ENCODE results near the gene CRYBG2. TPM values are rescaled to one million over a fixed set of nuclear protein-coding genes. Genes with fewer than 3 reads are reported as not detected.

Gene CRYBG2
- total and polyA plus RNA-seq, 2 of the 13 experiments (the other 11 are each of a cell fraction or from before 2014, with no cell fraction given): 1.3 to 2.9 TPM

DNA sequence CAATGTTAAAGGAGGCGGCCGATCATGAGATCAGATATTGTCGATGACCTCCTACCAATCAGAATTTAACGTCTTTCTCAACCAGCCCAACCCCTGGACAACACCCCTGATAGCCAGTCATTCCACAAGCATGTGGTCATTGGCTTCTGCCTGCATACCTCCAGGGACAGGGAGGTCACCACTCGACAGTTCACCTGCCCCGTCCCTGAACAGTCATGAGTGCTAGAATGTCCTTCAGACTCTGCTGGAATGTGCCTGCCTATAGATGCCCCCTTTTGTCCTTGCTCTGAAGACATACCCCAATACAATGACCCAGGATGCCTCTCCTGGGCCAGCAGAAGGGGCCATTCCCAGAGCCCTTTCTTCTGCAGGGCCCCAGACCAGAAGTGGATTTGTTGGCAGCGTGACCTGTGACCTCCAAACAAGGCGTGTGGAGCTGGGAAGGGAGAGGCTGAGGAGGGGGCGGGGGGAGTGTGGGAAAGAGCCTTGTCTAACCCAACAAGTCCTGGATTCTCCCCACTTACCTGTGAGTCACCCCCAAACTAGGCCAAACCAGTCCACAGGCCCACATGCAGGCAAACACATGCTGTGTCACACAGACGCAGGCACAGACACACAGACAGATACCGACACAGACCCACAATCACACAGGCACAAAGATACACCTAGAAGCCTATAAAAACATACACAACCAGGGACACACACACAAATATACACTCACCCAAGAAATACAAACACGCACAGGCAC, 2.2 kb downstream of the CRYBG2 start (continued):
- TF ChIP-seq ELF4 (CRISPR knock-in tag; IDR thresholded peaks at IDR 0.05; ENCODE audit: borderline replicate concordance): no peak
- TF ChIP-seq HMG20A (CRISPR knock-in tag; IDR thresholded peaks at IDR 0.05; ENCODE audit: borderline replicate concordance): 0 out of 2 replicates have a peak, but pooled peaks have one; percentile 28
- TF ChIP-seq THAP11 (CRISPR knock-in tag; IDR thresholded peaks at IDR 0.05): peak; percentile 61
- TF ChIP-seq, protein P1, sequence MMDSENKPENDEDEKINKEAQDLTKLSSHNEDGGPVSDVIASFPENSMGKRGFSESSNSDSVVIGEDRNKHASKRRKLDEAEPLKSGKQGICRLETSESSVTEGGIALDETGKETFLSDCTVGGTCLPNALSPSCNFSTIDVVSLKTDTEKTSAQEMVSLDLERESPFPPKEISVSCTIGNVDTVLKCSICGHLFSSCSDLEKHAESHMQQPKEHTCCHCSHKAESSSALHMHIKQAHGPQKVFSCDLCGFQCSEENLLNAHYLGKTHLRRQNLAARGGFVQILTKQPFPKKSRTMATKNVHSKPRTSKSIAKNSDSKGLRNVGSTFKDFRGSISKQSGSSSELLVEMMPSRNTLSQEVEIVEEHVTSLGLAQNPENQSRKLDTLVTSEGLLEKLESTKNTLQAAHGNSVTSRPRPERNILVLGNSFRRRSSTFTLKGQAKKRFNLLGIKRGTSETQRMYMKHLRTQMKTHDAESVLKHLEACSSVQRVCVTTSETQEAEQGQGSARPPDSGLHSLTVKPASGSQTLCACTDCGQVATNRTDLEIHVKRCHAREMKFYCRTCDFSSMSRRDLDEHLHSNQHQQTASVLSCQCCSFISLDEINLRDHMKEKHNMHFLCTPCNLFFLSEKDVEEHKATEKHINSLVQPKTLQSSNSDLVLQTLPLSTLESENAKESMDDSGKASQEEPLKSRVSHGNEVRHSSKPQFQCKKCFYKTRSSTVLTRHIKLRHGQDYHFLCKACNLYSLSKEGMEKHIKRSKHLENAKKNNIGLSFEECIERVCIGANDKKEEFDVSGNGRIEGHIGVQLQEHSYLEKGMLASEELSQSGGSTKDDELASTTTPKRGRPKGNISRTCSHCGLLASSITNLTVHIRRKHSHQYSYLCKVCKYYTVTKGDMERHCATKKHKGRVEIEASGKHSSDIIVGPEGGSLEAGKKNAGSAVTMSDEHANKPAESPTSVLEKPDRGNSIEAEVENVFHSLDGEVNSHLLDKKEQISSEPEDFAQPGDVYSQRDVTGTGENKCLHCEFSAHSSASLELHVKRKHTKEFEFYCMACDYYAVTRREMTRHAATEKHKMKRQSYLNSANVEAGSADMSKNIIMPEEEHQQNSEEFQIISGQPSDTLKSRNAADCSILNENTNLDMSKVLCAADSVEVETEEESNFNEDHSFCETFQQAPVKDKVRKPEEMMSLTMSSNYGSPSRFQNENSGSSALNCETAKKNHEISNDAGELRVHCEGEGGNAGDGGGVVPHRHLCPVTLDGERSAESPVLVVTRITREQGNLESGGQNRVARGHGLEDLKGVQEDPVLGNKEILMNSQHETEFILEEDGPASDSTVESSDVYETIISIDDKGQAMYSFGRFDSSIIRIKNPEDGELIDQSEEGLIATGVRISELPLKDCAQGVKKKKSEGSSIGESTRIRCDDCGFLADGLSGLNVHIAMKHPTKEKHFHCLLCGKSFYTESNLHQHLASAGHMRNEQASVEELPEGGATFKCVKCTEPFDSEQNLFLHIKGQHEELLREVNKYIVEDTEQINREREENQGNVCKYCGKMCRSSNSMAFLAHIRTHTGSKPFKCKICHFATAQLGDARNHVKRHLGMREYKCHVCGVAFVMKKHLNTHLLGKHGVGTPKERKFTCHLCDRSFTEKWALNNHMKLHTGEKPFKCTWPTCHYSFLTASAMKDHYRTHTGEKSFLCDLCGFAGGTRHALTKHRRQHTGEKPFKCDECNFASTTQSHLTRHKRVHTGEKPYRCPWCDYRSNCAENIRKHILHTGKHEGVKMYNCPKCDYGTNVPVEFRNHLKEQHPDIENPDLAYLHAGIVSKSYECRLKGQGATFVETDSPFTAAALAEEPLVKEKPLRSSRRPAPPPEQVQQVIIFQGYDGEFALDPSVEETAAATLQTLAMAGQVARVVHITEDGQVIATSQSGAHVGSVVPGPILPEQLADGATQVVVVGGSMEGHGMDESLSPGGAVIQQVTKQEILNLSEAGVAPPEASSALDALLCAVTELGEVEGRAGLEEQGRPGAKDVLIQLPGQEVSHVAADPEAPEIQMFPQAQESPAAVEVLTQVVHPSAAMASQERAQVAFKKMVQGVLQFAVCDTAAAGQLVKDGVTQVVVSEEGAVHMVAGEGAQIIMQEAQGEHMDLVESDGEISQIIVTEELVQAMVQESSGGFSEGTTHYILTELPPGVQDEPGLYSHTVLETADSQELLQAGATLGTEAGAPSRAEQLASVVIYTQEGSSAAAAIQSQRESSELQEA (CRISPR knock-in tag; IDR thresholded peaks at IDR 0.05; ENCODE audit: not compliant biosample characterization): no peak
- TF ChIP-seq ZBTB7B (CRISPR knock-in tag; IDR thresholded peaks at IDR 0.05): 0 out of 2 replicates have a peak, but pooled peaks have one; percentile 23
- TF ChIP-seq PRMT3 (CRISPR knock-in tag; IDR thresholded peaks at IDR 0.05; ENCODE audit: borderline replicate concordance, low read depth): 0 out of 2 replicates have a peak, but pooled peaks have one; percentile 52
- TF ChIP-seq RFX1 (IDR thresholded peaks at IDR 0.05): no peak
- TF ChIP-seq NCOR1 (IDR thresholded peaks at IDR 0.05; ENCODE audit: borderline replicate concordance, low read length): peak; percentile 45; the same call in 1 of the 2 replicates
- no peak for TF ChIP-seq ZNF547 (CRISPR knock-in tag; IDR thresholded peaks at IDR 0.05)
- TF ChIP-seq, protein P2, sequence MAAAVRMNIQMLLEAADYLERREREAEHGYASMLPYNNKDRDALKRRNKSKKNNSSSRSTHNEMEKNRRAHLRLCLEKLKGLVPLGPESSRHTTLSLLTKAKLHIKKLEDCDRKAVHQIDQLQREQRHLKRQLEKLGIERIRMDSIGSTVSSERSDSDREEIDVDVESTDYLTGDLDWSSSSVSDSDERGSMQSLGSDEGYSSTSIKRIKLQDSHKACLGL (CRISPR knock-in tag; IDR thresholded peaks at IDR 0.05): no peak
- TF ChIP-seq SYNCRIP (IDR thresholded peaks at IDR 0.05; ENCODE audit: insufficient read depth, low read depth, low read length): no peak
- TF ChIP-seq JUND (CRISPR knock-in tag; IDR thresholded peaks at IDR 0.05): peak; percentile 96
- no peak; a peak in 2 of 4 replicates for TF ChIP-seq EP300 (IDR thresholded peaks at IDR 0.05; ENCODE audit: low read depth in 2 of 2, low read length in 2 of 2)
- TF ChIP-seq EP300 (CRISPR knock-in tag; IDR thresholded peaks at IDR 0.05; ENCODE audit: borderline replicate concordance): peak; percentile 68; the same call in 1 of the 2 replicates
- TF ChIP-seq, protein P3, sequence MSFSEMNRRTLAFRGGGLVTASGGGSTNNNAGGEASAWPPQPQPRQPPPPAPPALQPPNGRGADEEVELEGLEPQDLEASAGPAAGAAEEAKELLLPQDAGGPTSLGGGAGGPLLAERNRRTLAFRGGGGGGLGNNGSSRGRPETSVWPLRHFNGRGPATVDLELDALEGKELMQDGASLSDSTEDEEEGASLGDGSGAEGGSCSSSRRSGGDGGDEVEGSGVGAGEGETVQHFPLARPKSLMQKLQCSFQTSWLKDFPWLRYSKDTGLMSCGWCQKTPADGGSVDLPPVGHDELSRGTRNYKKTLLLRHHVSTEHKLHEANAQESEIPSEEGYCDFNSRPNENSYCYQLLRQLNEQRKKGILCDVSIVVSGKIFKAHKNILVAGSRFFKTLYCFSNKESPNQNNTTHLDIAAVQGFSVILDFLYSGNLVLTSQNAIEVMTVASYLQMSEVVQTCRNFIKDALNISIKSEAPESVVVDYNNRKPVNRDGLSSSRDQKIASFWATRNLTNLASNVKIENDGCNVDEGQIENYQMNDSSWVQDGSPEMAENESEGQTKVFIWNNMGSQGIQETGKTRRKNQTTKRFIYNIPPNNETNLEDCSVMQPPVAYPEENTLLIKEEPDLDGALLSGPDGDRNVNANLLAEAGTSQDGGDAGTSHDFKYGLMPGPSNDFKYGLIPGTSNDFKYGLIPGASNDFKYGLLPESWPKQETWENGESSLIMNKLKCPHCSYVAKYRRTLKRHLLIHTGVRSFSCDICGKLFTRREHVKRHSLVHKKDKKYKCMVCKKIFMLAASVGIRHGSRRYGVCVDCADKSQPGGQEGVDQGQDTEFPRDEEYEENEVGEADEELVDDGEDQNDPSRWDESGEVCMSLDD (CRISPR knock-in tag; IDR thresholded peaks at IDR 0.05; ENCODE audit: borderline replicate concordance): peak; percentile 66; the same call in 1 of the 2 replicates
- TF ChIP-seq SOX5 (CRISPR knock-in tag; IDR thresholded peaks at IDR 0.05; ENCODE audit: borderline replicate concordance): peak; percentile 88
- TF ChIP-seq, protein P4, sequence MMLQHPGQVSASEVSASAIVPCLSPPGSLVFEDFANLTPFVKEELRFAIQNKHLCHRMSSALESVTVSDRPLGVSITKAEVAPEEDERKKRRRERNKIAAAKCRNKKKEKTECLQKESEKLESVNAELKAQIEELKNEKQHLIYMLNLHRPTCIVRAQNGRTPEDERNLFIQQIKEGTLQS (CRISPR knock-in tag; IDR thresholded peaks at IDR 0.05): peak; percentile 93
- peak; percentile 73 for TF ChIP-seq PPARG (CRISPR knock-in tag; conservative IDR thresholded peaks at IDR 0.05)
